Fibroblast of the aortic adventitia (primary cell): ENCODE data around the gene WDFY3. TPM values are rescaled to one million over a fixed set of nuclear protein-coding genes. Genes with fewer than 3 reads are reported as not detected.

ENCODE experiments used
- DNase-seq: peaks from one replicate; pipeline ENCODE4 v3.0.0-alpha.2; 2010; ENCODE audit warnings: low read depth
- H3K4me3 ChIP-seq: 2 replicates; pipeline ENCODE4 v1.5.1; 2011; ENCODE audit warnings: low read depth, mild to moderate bottlenecking, control low read depth, low read length, moderate library complexity
- CTCF ChIP-seq: IDR thresholded peaks from 2 replicates; pipeline ENCODE4 v1.5.1; 2011; ENCODE audit warnings: mild to moderate bottlenecking, low read length, control low read depth, inconsistent platforms; ENCODE audit not compliant: insufficient read depth
- total RNA-seq: library from RNA; depleted of rRNA; stranded (reverse); fragments of >200 nt; gene quantifications from 2 replicates; pipeline ENCODE4 v1.2.3, GENCODE V29; 2012; ENCODE audit warnings: low replicate concordance

Gene WDFY3
- total RNA-seq, 1 donor, result 86.9 TPM

- DNase-seq, result no peak
- no peak overlapping the region for H3K4me3 ChIP-seq
- no peak for TF ChIP-seq CTCF
Observed at GRCh38 chr4:84738622-84739021, 227.9 kb downstream of the WDFY3 start.

GRCh38 chr4:84737656-84738055 is 228.8 kb downstream of the WDFY3 start:
- no peak for TF ChIP-seq CTCF
- H3K4me3 ChIP-seq, result no peak overlapping the region
- DNase-seq, result no peak

- TF ChIP-seq CTCF, result no peak
- DNase-seq, result no peak
- H3K4me3 ChIP-seq, result no peak overlapping the region
Observed at GRCh38 chr4:84734037-84734436, 232.5 kb downstream of the WDFY3 start.

GRCh38 chr4:84733343-84734033 is 233.0 kb downstream of the WDFY3 start:
- no peak for DNase-seq
- no peak for TF ChIP-seq CTCF
- H3K4me3 ChIP-seq, result no peak overlapping the region

GRCh38 chr4:84730375-84730774 is 236.1 kb downstream of the WDFY3 start:
- DNase-seq, result no peak
- TF ChIP-seq CTCF, result no peak
- no peak overlapping the region for H3K4me3 ChIP-seq

- no peak overlapping the region for H3K4me3 ChIP-seq
- TF ChIP-seq CTCF, result no peak
- DNase-seq, result no peak
Observed at GRCh38 chr4:84727491-84727890, 239.0 kb downstream of the WDFY3 start.

- TF ChIP-seq CTCF, result no peak
- no peak for DNase-seq
Observed at GRCh38 chr4:84726356-84726755, 240.1 kb downstream of the WDFY3 start.

More at GRCh38 chr4:84726356-84726755, 240.1 kb downstream of the WDFY3 start:
- H3K4me3 ChIP-seq, result no peak overlapping the region
